Measurements from ENCODE around the gene AADAC.
"Not testable (repeated sequence)": the region's sequence is repeated elsewhere in the genome, so short reads cannot be mapped to it uniquely, and the experiment has no call there.

Gene AADAC

DNA sequence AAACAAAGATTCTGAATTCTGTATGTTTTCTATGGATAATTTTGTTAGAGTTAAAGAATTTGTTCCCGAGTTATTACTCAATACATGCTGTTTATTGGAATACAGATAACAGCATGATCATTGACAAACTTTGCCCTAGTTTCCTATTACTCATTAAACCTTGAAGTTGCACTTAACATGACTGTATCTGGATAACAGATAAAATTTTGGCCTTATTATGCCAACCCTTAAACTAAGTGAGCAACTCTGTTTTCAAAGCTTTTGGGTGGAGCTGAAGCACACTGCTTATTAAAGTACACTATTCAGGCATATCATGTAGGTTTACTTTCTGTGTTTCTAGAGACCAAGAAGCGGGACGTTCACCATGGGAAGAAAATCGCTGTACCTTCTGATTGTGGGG lies at the start of gene AADAC:
AADAC (plus strand) TSS at position 318 of the 400 bp plus-strand sequence; CDS start at position 365, 47 bp downstream.
- no peak for DNase-seq

- not testable (repeated sequence) for DNase-seq
Measured at GRCh38 chr3:151764699-151765098, 49.2 kb upstream of the AADAC start.

GRCh38 chr3:151765685-151766084 lies 48.2 kb upstream of the AADAC start:
- DNase-seq, result no peak

DNA sequence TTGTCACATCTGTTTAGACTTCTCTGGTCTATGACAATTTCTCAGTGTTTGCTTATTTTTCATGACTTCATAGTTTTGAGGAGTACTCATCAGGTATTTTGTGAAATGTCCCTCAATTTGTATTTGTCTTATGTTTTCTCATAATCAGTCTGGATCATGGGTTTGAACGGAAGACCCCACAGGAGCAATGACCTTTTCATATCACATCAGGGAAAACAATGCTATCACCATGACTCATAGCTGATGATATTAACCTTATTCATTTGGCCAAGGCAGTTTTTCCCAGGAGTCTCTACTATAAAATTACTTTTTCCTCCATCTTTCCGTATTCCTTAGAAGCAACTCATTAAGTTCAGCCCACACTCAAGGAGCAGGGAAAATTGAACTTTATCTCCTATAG lies 47.5 kb upstream of the AADAC start:
- DNase-seq, result no peak

DNA sequence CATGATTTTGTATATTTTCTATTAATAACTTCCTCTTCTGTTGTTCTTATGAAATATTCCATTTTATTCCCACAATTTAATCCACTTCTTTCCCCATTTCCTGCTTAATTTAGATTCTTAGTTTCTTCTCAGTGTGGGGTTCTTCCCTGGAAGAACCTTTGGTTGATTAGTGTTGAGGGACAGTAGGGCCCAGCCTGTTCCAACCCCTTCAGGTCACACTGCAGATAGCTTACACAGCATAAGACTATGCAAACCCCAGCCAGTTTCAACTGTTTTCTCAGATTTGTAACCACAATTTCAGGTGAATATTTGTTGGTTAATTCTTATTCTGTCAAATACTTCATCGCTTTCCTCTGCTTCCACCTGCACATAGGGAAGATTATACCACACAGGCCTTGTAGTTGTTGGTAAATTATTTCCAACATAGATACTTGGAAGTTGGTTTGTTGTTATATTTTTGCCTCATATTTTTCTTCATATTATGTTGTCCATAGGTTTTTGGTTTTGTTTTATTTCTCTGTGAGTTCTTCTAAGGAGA lies 45.5 kb upstream of the AADAC start:
- DNase-seq, result no peak

DNA sequence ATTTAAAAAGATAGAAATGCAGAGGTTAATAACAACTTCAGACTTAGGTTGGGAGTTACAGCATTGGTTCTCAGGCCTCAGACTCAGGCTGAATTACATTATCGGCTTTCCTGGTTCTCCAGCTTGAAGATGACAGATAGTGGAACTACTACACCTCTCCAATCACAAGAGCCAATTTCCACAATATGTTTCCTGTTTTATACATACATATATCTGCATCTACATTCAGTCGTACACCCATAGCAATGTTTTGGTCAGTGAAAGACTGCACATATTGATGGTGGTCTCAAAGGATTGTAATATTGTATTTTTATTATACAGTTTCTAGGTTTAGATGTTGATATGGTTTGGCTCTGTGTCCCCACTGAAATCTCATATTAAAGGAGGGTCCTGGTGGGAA lies 44.7 kb upstream of the AADAC start:
- no peak for DNase-seq

GRCh38 chr3:151770956-151771355 lies 43.0 kb upstream of the AADAC start:
- no peak for DNase-seq

DNA sequence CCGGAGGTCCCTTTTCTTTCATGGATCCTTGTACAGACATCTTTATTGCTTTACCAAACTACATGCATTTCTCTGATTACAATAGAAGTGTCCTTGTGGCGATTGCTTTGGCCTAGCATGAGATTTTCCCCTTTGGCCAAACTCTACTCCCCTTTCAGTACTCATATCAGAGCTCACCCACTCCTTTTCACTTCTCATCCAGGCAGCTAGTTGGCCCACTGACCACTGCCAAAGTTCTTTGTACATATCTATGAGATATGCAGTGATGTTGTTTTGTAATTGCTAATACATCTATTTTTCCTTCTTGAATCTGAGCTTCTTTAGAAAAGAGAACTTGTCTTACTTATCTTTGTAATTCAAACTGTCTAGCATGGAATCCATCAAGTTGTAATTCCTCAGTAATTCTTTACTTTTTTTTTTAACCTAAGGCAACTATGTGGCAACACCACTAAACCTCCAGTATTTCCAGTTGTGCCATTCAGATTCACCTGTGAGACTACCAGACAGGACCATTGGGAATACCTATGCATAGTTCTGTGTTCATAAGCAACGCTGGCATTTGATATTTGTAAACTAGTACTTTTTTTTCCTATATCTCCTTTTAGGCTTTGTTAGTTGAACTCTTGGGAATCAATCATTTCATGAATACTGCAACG lies 41.0 kb upstream of the AADAC start:
- DNase-seq, result no peak

GRCh38 chr3:151774235-151774634 lies 39.7 kb upstream of the AADAC start:
- DNase-seq, result no peak

GRCh38 chr3:151774910-151775309 lies 39.0 kb upstream of the AADAC start:
- DNase-seq, result no peak

- no peak for DNase-seq
Measured at GRCh38 chr3:151775314-151776258, 38.3 kb upstream of the AADAC start.

DNA sequence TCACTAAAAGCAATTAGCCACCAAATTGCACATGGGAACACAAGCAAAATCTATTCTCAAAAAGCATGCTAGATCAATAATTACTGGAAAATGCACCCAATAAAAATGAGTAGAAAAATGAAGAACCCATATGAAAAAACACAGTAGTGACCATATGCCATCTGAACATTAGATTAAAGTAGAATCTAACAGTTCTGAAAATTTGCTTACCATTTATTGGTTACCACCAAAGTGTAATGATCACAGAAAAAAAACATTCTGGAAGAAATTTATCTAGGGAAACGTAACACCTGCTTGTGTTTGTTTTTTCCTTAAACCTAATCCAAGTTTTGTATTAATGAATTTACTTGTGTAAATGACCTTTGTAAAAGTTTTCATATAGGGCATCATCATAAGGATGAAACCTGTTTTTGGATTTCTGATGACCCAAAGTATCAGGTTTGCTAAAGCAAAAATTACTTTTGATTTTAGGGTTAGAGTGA lies 37.6 kb upstream of the AADAC start:
- DNase-seq, result no peak

DNA sequence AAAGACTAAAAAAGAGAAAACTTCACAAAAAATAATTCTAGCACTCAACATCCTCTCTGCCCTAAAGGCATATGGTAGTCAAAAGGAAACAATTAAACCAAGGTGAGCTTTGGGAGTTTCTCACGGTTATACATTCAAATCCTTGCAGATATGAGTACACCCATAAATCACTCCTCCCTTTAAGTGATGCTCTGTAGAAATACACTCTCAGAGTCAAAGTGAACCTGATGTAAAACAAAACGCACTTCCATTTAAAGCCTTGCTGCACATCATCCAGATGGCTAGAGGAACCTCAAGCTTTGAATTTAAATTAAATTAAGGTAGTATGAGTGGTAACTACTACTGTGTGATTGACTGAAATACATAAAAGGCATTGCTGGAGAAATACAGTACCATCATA lies 36.0 kb upstream of the AADAC start:
- DNase-seq, result no peak

DNA sequence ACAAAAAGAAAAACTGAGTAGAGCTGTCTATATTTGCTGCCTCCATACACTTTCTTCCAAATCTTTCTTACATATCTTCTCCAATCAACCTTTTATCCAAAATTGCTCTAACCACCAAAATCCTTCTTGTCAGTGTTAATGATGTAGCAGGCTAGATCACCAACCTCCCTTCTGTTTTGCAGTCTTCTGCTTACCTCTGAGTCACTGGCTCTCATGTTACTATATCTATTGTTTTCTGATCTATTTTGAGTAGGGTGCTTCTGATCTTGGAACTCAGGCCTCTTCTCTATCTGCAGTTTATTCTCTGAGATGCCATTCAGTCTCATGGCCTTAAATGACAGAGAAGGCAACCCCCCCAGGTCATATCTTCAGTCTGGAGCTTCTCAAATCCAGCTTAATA lies 26.3 kb upstream of the AADAC start:
- DNase-seq, result no peak

DNA sequence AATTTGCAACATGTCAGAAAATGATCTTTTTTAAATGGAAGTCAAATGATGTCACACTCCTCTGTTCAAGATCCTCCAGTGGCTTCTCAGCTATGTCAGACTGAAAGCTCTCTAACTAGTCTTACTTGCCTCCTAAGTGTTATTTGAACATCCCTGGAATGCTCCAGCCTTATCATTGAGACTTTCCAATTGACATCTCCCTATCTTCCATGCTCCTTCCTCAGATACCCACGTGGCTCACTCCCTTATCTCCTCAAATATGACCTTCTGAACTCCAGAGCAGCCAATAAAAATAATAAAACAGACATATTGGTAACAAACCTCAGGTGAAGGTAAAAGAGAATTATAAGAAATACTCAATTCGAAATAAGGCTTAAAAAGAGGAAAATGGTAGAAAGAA lies 25.5 kb upstream of the AADAC start:
- DNase-seq, result no peak

DNA sequence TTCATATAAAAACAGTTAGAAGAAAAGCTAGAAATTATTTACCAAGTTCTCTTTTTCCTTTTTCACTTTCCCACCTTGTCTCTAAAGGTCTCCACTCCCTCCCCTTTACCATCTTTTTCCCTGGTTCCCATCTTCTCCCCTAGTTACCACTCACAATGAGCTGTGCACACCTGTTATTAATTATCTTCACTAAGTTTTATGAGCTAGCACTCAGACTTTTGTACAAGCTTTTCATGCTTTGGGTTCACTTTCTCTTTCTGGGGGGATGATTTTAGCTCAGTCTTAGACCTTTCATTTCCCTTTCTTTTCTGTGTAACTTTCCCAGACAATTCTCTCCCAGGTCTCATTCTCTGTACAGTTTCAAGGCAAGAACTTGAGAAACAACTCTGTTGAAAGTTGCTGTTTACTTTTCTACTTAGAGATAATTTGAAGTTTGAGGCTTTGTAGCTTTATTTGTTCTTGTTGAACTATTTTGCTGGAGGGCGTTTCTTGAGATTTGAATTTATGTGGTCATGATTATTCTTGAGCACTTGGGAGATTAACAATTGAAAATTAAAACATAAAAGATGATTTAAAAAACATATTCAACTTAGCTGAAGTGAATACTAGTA lies 24.0 kb upstream of the AADAC start:
- DNase-seq, result no peak

- DNase-seq, result not testable (repeated sequence)
Measured at GRCh38 chr3:151790763-151791162, 23.2 kb upstream of the AADAC start.

DNA sequence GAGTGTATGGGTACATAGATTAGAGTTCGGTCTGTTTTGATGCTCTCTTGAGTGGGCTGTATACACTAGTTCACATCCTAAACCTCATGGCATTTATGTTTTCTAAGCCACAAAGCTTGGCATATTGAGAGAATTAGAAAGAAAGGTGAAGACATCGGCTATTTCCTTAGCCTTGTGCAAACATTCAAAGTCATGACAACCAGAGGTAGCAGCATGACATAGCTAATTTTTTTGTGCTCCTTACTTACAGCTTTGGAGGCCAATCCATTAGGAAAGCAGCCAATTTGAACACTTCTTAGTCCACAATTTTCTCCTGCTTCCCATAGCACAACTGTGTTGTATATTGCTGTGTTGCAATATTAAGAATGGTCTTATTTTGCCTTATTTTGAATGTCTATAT lies 21.5 kb upstream of the AADAC start:
- DNase-seq, result no peak

- no peak for DNase-seq
Measured at GRCh38 chr3:151793636-151794035, 20.3 kb upstream of the AADAC start.

DNA sequence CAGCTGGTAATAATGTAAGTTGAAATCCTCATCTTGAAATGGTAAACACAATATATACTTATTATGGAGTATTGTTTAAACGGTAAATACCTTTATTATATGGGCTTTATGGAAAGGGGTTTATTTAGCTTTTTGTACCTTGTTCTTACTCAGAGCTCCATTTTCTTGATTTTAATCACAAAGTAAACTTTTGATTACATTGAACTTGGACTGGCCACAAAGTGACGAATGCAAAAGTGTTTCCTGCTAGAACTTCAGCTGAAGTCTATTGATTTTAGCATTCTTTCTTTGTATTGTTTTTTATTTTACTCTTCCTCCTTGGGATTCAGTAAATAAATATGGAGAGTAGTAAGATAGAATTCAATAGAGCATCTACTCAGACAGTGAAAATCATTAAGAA lies 19.8 kb upstream of the AADAC start:
- no peak for DNase-seq

DNA sequence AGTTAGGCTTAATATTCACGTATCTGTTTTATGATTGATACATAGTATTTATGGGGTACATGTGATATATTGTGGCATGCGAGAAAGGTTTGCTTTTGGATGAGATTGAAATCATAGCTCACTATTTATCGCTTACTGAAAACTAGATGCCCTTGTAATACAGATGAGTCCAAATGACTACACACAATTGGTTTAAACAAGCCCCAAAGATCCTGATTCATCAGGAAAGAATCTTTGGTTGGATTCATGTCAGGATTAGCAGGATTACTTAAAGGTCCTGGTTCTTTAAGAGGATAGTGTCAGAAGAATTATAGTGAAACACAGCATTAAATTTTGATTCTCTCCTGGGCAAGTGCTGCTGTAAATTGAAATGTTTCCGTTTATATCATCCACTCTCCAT lies 18.6 kb upstream of the AADAC start:
- DNase-seq, result no peak

GRCh38 chr3:151796105-151796680 lies 17.7 kb upstream of the AADAC start:
- no peak for DNase-seq

DNA sequence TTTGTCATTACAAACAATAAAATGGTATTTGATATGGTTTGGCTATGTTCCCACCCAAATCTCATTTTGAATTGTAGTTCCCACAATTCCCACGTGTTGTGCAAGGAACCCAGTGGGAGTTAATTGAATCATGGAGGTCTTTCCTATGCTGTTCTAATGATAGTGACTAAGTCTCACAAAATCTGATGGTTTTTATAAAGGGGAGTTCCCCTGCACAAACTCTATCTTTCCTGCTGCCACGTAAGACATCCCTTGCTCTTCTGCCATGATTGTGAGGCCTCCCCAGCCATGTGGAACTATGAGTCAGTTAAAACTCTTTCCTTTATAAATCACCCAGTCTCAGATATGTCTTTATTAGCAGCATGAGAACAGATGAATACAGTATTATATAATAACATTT lies 15.4 kb upstream of the AADAC start:
- no peak for DNase-seq

Measured in activated naive CD4-positive, alpha-beta T cell (primary cell).